Skeletal muscle satellite cell (primary cell): ENCODE measurements around the gene DIDO1.

Experiments
- H3K27me3 ChIP-seq: 2 replicates; pipeline ENCODE4 v1.7.0; 2013; ENCODE audit warnings: low read length; ENCODE audit not compliant: control insufficient read depth, insufficient read depth
- H3K36me3 ChIP-seq: 2 replicates; pipeline ENCODE4 v1.7.0; 2013; ENCODE audit warnings: mild to moderate bottlenecking, control low read depth, low read length; ENCODE audit not compliant: insufficient read depth
- H3K4me1 ChIP-seq: 2 replicates; pipeline ENCODE4 v1.7.0; 2013; ENCODE audit warnings: low read length; ENCODE audit not compliant: control insufficient read depth, insufficient read depth
- H3K4me2 ChIP-seq: 2 replicates; pipeline ENCODE4 v1.7.0; 2013; ENCODE audit warnings: mild to moderate bottlenecking, low read length
- H3K4me3 ChIP-seq: 2 replicates; pipeline ENCODE4 v1.7.0; 2013; ENCODE audit warnings: low read length
- H3K9ac ChIP-seq: 2 replicates; pipeline ENCODE4 v1.7.0; 2013; ENCODE audit warnings: mild to moderate bottlenecking, low read depth, low read length, moderate library complexity
- H3K9me3 ChIP-seq: replicated peaks from 2 replicates; pipeline ENCODE4 v1.7.0; 2013; ENCODE audit warnings: mild to moderate bottlenecking, control low read depth, low read length

The DIDO1 gene

DNA sequence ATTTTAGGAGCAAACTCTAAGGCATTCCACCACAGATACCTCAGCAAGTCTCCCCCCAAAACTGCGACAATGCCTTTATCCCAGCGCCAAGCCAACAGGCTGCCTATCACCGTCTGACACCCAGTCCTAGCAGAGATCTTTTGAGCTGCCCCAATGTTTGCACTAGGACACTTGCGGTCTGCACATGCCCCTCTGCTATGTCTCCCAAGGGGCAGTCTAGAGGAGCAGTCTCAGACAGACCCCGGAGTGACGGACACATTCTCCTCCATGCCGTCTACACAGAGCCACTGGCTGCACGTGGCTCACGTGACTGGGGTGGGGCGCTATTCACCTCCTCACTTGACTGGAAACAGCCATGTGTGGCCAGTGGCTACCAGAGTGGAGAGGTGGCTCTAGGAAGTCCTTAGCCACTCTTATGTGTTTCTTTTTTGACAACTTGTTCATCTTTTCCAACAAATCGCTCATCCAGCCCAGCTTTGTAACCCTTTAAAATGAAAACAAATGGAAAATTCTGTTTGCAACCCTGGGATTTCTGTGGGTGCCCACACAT lies 16.0 kb downstream of the DIDO1 start:
- H3K4me3 ChIP-seq, result no peak overlapping the region
- no peaks in the 10 kb centered on the region for H3K9me3 ChIP-seq
- no peaks in the 10 kb centered on the region for H3K27me3 ChIP-seq
- H3K36me3 ChIP-seq, result peaks cover 70% of the 10 kb centered on the region
- H3K4me1 ChIP-seq, result peaks cover 30% of the 10 kb centered on the region
- no peak overlapping the region for H3K9ac ChIP-seq
- H3K4me2 ChIP-seq, result no peak overlapping the region

DNA sequence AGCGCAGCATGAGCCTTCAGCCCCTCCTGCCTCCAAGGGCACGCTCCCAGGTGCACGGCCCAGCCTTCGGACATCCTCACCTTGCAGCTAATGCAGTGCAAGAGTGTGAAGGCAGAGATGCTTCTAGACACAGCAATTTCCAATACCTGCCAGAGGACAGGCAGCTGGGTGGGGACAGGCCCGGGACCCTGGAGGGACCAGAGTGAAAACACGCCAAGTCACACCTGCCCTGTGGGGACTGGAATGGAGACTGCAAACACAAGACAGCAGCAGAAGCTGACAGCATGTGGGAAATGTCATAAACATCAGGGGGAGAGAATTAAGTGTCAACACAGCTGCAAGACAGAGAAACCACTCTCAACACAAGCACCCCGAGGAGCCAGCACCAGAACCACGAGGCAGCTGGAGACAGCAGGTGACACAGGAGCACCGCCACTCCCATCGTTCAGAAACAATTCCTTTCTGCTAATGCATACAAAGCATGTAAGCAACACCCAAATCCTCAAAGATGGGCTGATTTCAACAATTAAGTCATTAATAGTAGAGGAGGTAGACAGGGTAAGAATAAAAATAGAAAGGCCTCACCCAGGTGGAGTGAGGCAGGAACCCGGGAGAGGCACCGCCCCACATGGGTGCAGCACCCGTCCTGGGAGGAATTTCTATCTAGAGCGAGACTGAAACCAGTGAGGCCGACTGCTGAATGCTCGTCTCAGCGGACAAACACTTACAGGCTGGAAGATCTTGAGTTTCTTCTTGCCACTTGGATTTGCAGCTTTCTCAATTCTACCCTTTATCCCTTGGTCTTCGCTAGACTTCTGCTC lies 17.1 kb downstream of the DIDO1 start:
- no peak overlapping the region for H3K9ac ChIP-seq
- H3K4me1 ChIP-seq, result peaks cover 19% of the 10 kb centered on the region
- H3K4me2 ChIP-seq, result no peak overlapping the region
- H3K4me3 ChIP-seq, result no peak overlapping the region
- no peaks in the 10 kb centered on the region for H3K27me3 ChIP-seq
- H3K36me3 ChIP-seq, result peaks cover 80% of the 10 kb centered on the region
- H3K9me3 ChIP-seq, result no peaks in the 10 kb centered on the region

DNA sequence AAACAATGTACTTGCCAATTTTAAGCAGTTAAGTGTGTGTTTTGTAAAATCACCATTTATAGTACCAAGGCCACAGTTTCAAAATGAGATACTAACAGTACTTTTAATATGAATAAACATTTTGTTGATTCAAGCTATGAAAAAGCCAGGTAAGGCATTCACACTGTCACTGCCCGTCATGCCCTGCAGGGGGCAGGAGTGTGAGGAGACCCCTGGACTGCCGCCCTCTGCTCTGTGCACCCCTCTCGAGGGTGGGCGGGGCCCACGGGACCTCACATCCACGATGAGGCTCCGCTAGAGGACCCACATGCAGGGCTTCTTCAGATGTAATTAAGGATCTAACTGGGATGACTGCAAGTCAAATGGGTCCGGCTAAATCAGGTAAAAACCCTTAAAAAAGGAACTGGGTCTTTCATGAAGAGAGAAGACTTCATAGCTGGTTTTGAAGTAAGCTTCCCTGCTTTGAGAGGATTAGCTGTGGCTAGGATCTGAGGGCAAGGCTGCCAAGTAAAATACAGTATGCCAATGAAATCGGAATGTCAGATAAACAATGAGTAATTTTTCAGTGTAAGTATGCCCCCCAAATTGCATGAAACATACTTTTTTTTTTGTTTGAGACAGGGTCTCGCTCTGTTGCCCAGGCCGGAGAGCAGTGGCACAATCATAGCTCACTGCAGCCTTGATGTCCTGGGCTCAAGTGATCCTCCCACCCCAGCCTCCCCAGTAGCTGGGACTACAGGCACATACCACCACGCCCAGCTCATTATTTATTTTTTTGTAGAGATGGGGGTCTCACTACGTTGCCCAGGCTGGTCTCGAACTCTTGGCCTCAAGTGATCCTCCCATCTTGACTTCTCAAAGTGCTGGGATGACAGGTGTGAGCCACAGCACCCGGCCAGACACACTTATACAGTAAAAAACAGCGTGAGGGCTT lies 18.7 kb downstream of the DIDO1 start:
- H3K36me3 ChIP-seq, result peaks cover 90% of the 10 kb centered on the region

DNA sequence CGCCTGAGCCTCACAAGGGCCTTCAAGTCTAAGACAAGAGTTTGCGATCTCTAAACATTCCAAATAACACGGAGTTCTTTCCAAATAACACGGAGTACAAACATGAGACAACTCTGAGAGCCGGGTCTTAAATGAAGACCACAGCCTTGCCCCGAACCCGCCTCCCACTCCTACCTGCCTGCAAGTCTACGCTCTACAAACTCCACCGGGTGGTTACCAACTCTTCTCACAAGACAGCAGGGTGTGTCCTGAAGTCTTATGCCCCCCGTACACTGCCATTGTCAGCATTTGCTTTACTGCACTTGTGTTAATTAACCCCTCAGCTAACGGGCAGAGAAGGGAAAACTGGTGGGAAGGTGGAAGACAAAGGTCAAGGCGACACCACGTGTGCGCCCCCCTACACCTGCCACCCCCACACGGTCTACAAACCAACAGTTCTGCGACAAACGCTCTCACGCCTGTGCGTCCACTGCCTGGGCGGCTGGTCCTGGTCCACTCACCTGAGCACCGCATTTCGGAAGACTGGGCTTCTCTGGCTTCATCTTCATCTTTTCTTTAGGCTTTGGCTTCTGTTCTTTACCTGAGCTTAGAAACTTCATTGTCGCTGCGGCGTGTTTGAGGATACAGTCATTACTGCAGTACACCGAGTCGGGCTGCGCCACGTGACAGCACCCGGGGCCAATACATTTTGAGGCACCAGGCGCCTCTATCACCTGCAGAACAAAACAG lies 19.5 kb downstream of the DIDO1 start:
- Histone ChIP-seq H3K4me2 (no peak overlapping the region), H3K9me3 (no peaks in the 10 kb centered on the region), H3K9ac (no peak overlapping the region), H3K27me3 (no peaks in the 10 kb centered on the region), H3K4me1 (peaks cover 28% of the 10 kb centered on the region), H3K4me3 (no peak overlapping the region), H3K36me3 (peaks cover 94% of the 10 kb centered on the region)

More for the DNA sequence above, 18.7 kb downstream of the DIDO1 start:
- H3K9ac ChIP-seq, result no peak overlapping the region
- H3K9me3 ChIP-seq, result no peaks in the 10 kb centered on the region
- H3K27me3 ChIP-seq, result no peaks in the 10 kb centered on the region
- H3K4me2 ChIP-seq, result peak overlapping the region; percentile 61
- H3K4me1 ChIP-seq, result peaks cover 28% of the 10 kb centered on the region
- H3K4me3 ChIP-seq, result peak overlapping the region; percentile 37

DNA sequence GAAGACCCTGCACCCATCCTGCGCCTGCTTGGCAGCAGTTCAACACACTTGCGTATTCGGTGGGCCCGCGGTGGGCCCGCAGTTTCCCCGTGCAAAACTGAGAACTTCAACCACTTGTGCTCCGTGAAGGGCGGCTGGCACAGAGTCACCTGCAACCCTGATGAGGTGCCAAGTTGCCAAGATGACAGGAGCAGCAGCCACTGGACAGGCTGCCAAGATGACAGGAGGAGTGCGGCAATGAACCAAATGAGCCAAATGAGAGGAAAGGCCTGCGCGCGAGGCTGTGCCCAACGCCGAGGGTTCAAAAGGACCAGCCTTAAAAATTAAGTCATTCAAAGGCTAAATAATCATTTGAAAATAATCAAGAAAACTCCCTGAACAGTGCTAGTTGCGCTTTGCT lies 20.1 kb downstream of the DIDO1 start:
- Histone ChIP-seq H3K4me1 (peaks cover 28% of the 10 kb centered on the region), H3K9me3 (no peaks in the 10 kb centered on the region), H3K9ac (no peak overlapping the region), H3K27me3 (no peaks in the 10 kb centered on the region), H3K4me2 (no peak overlapping the region), H3K36me3 (peaks cover 94% of the 10 kb centered on the region), H3K4me3 (no peak overlapping the region)

DNA sequence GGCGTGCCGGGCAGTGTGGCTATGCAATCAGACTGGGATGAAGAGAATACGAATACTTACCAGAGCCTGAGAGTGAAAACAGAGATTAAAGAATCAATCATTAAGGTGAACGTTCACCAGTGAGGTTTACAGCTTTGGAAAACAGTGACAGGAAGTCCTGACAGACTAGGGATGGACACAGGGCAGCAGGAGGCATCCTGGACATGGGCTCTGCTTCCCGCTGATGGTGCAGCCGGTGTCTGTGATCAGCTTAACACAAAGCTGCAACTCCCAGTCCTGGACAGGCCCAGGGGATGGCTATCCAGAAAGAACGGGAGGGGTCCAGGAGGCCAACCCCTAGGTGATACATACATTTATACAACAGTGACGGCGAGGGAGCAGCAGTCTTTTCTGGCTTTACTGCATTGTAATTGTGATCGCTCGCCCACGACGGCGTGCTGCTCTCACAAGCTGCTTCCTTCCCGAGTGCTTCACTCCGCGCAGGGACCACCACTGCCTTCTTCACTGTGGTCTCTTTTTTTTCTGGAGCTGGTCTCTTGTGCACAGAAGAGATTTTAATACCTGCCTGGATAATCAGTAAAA lies 20.7 kb downstream of the DIDO1 start:
- Histone ChIP-seq H3K4me2 (no peak overlapping the region), H3K9ac (no peak overlapping the region), H3K4me3 (no peak overlapping the region), H3K27me3 (no peaks in the 10 kb centered on the region), H3K4me1 (peaks cover 31% of the 10 kb centered on the region), H3K9me3 (no peaks in the 10 kb centered on the region), H3K36me3 (peaks cover 93% of the 10 kb centered on the region)

DNA sequence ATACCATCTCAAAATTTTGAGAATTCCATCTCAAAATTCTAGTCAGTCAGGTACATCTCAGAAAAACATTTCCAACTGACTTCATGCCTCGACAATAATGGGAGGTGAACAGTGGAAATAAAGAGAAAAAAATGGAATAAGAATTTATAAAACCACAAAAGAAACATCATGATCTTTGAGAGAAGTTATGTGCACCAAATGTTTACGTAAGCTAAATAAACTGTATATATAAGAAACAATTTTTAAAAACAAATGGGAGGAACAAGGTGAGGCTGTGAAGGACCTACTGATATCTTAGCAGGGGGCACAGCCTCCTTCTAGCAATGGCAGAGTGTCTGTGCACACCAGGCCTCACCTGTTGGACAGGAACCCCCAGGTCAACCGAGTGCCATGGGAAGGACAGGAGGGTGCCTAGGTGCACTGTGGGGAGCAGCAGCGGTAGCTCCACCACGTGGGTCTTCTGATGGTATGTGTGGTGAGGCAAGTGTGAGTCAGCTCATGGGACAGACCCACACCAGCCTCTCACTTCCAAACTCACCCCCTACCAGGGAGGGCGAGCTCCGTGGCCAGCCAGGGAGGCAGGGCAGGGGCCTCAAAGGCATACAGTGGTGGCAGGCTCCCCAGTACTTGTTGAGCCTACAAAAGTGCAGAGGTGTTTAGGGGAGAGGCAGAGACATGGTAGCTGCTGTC lies 23.2 kb downstream of the DIDO1 start:
- Histone ChIP-seq H3K4me1 (peaks cover 35% of the 10 kb centered on the region), H3K36me3 (peaks cover 68% of the 10 kb centered on the region), H3K27me3 (no peaks in the 10 kb centered on the region), H3K4me3 (no peak overlapping the region), H3K9me3 (no peaks in the 10 kb centered on the region), H3K4me2 (peak overlapping the region; percentile 12), H3K9ac (no peak overlapping the region)

DNA sequence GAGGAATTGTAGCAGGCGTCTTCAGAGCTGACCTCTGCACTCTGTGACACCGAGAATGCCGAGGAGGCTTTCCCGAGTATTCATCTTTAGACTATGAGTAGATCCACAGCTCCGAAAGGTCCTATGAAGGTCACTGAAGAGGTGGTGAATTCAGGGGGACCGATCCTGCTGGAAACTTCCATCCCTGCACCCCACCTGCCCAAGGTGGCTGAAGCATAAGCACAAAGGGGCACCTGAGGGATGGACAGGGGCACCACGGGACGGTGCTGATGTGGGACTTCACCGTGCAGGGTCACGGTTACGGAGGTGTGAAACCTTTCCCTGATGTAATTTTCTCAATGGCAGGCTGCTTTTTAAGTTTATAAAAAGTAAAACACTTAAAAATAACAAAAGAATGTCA lies 24.4 kb downstream of the DIDO1 start:
- Histone ChIP-seq H3K9ac (no peak overlapping the region), H3K9me3 (no peaks in the 10 kb centered on the region), H3K36me3 (peaks cover 61% of the 10 kb centered on the region), H3K4me2 (no peak overlapping the region), H3K4me1 (peaks cover 23% of the 10 kb centered on the region), H3K4me3 (no peak overlapping the region), H3K27me3 (no peaks in the 10 kb centered on the region)

DNA sequence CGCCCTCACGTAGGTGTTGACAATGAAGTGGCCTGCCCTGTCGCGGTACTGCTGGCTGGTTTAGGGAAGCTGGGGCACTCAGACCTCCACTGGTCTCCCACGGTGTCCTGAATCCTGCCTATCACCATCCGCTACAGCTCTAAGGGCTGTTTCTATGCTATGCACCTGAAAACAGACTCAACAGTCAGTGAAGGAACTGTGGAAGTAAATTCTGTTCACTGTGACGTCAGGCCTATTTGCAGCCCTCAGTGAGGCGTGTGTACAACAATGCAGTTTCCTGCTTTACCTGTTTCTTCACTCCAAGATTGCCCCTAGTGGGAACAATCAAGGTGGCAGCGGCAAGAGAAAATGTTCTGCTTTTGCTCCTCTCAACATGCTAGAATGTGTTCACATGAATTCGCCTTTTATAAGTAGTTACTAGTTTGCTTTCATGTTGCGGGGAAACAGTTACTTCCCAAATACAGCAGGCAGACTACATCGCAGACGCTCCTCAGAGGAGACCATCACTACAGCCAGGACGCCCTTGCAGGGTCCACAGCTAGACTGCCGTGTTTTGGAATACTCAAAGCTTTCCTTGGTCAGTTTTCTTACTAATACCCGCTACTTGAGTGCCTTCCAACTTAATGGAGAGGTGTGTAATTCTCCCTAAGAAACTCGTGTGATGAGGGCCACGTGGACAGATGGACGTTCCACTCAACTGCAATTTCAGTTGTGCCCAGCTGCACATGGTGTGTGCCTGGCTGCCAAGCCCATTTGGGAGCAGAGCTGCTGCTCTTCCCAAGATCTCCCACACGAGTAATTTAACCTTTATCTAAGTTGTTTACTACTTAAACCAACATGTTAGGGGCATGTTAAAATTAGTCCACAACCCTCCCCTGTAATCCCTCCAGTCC lies 25.4 kb downstream of the DIDO1 start:
- H3K4me2 ChIP-seq, result no peak overlapping the region
- H3K4me1 ChIP-seq, result peaks cover 23% of the 10 kb centered on the region
- H3K27me3 ChIP-seq, result no peaks in the 10 kb centered on the region
- H3K36me3 ChIP-seq, result peaks cover 61% of the 10 kb centered on the region
- no peak overlapping the region for H3K4me3 ChIP-seq
- no peaks in the 10 kb centered on the region for H3K9me3 ChIP-seq
- H3K9ac ChIP-seq, result no peak overlapping the region
